Esophagus squamous epithelium (tissue), 5 donors: ENCODE results near the gene ZNF593. TPM values are rescaled to one million over a fixed set of nuclear protein-coding genes. Genes with fewer than 3 reads are reported as not detected.

Source experiments
- DNase-seq: peaks from one replicate; lab custom pipeline; 2025; lab: John Stamatoyannopoulos, UW
- H3K27ac ChIP-seq, 4 donors: fragments of 200-600 bp; sonication (generic); one replicate each; pipeline ENCODE4 v1.5.1; 2016 to 2019; ENCODE audit warnings: mild to moderate bottlenecking in 1 of 4
- H3K27me3 ChIP-seq, 4 donors: fragments of 200-600 bp; sonication (generic); 1 replicate in 3 of 4; 2 replicates in 1 of 4; pipeline versions ENCODE4 v1.5.1 to v1.6.0; 2017 to 2021; ENCODE audit warnings: antibody characterized with exemption in 1 of 4
- H3K36me3 ChIP-seq, 3 donors: fragments of 200-600 bp; sonication (generic); one replicate each; pipeline ENCODE4 v1.5.1; 2016 to 2019
- H3K4me1 ChIP-seq, 3 donors: fragments of 200-600 bp; sonication (generic); one replicate each; pipeline ENCODE4 v1.5.1; 2017 to 2019
- H3K4me3 ChIP-seq, 4 donors: fragments of 200-600 bp; sonication (generic); 1 replicate in 3 of 4; 2 replicates in 1 of 4; pipeline ENCODE4 v1.5.1; 2016 to 2019; ENCODE audit warnings: mild to moderate bottlenecking in 2 of 4, moderate library complexity in 1 of 4
- H3K9me3 ChIP-seq, 3 donors: fragments of 200-600 bp; sonication (generic); one replicate each; pipeline ENCODE4 v1.5.1; 2016 to 2019
- CTCF ChIP-seq, 6 experiments: fragments of 450-650 bp in 4 of 6; fragments of 200-600 bp in 2 of 6; sonication (generic) in 2 of 6; IDR thresholded peaks; one replicate each; pipeline ENCODE4 v1.5.1; 2016 to 2019; ENCODE audit warnings: antibody characterized with exemption in 6 of 6, mild to moderate bottlenecking in 4 of 6, moderate library complexity in 4 of 6
- POLR2A ChIP-seq, 4 donors: fragments of 450-650 bp; IDR thresholded peaks; one replicate each; pipeline ENCODE4 v1.6.1; 2017; ENCODE audit warnings: antibody characterized with exemption in 4 of 4, mild to moderate bottlenecking in 4 of 4, moderate library complexity in 3 of 4
- WGBS, 2 donors: methylation state at CpG; one replicate each; pipeline ENCODE4 v1.1.5; 2018; 5-methylcytosine and 5-hydroxymethylcytosine counted together
- intact Hi-C: fragments of 100-400 bp; cut with DNase I; formaldehyde crosslinking; loops from one replicate; pipeline ENCODE4 v1.15.0; 2022
- total RNA-seq, 4 donors: library from RNA; depleted of rRNA; stranded (reverse); fragments of >200 nt; gene quantifications; one replicate each; pipeline ENCODE4 v1.1.0, GENCODE V29; 2016
- donor health status: DM: yes; HTN: yes; CAD: no.

The ZNF593 gene
- total RNA-seq, 4 donors from 2014 or later: 19.2 to 45.6 (median 24.7) TPM

- peak overlapping the region in 3 of 4 donors; percentile 2 to 39 (median 30) for H3K4me3 ChIP-seq
- intact Hi-C loops: loop anchor here (5.0 kb wide), 1 partner anchor 124 kb away; no protein-coding TSS in a partner anchor
- DNase-seq: no peak
- peaks cover 0 to 60% (median 0%) of the 10 kb centered on the region in 4 donors for H3K27me3 ChIP-seq
- peaks cover 11 to 31% (median 11%) of the 10 kb centered on the region in 3 donors for H3K4me1 ChIP-seq
- 53% methylated on average over 5 to 6 of the region's 12 CpGs for WGBS, 2 donors
- H3K9me3 ChIP-seq: no peaks in the 10 kb centered on the region
- no peaks in the 10 kb centered on the region for H3K36me3 ChIP-seq
- peak overlapping the region in 3 of 4 donors; percentile 6 to 72 (median 69) for H3K27ac ChIP-seq
- TF ChIP-seq CTCF (IDR thresholded peaks at IDR 0.05): no peak
Observed at GRCh38 chr1:26156285-26157038, 13.2 kb upstream of the ZNF593 start.

- intact Hi-C loops: loop anchor here (5.0 kb wide), 1 partner anchor 126 kb away; no protein-coding TSS in a partner anchor
- Histone ChIP-seq H3K4me1 (peaks cover 18 to 44% (median 19%) of the 10 kb centered on the region in 3 donors), H3K4me3 (peak overlapping the region in 3 of 4 donors; percentile 52 to 75 (median 56)), H3K36me3 (no peaks in the 10 kb centered on the region), H3K9me3 (no peaks in the 10 kb centered on the region), H3K27ac (peak overlapping the region in 3 of 4 donors; percentile 49 to 68 (median 64)), H3K27me3 (peaks cover 0 to 76% (median 0%) of the 10 kb centered on the region in 4 donors)
- TF ChIP-seq POLR2A (IDR thresholded peaks at IDR 0.05) (no peak), CTCF (IDR thresholded peaks at IDR 0.05) (no peak)
- DNase-seq: no peak
- 47 to 48% methylated on average over 3 to 4 of the region's 5 CpGs for WGBS, 2 donors
Observed at GRCh38 chr1:26158271-26158907, 11.3 kb upstream of the ZNF593 start.

- WGBS, 2 donors: 24 to 48% methylated on average over 2 to 4 of the region's 6 CpGs
- no peak for DNase-seq
- peak within 1 kb of the TSS; percentile 0 to 75 (median 54) for H3K4me3 ChIP-seq
- peaks cover 21 to 51% (median 23%) of the 10 kb centered on the region in 3 donors for H3K4me1 ChIP-seq
- TF ChIP-seq POLR2A (IDR thresholded peaks at IDR 0.05): peak in 1 of 4 donors; percentile 21
- TF ChIP-seq CTCF (IDR thresholded peaks at IDR 0.05): no peak
- no peaks in the 10 kb centered on the region for H3K9me3 ChIP-seq
- H3K36me3 ChIP-seq: no peaks in the 10 kb centered on the region
- intact Hi-C loops: loop anchor here (5.0 kb wide), 1 partner anchor 127 kb away; no protein-coding TSS in a partner anchor
- peak within 1 kb of the TSS in 3 of 4 donors; percentile 49 to 68 (median 64) for H3K27ac ChIP-seq
- H3K27me3 ChIP-seq: peaks cover 0 to 81% (median 0%) of the 10 kb centered on the region in 4 donors
Observed at GRCh38 chr1:26158908-26159742, 10.6 kb upstream of the ZNF593 start, which contains the start of gene FAM110D. TSS of gene FAM110D (plus strand) at chr1:26159079. CDS start at chr1:26161292, 2,213 bp downstream.

GRCh38 chr1:26159743-26160039 is 10.0 kb upstream of the ZNF593 start:
- Histone ChIP-seq H3K4me1 (peaks cover 21 to 57% (median 29%) of the 10 kb centered on the region in 3 donors), H3K36me3 (no peaks in the 10 kb centered on the region), H3K27me3 (peaks cover 0 to 77% (median 0%) of the 10 kb centered on the region in 4 donors), H3K9me3 (no peaks in the 10 kb centered on the region), H3K27ac (peak overlapping the region in 3 of 4 donors; percentile 49 to 68 (median 64)), H3K4me3 (peak overlapping the region; percentile 0 to 75 (median 54))
- intact Hi-C loops: loop anchor here (5.0 to 10.0 kb wide), 2 partner anchors 127 to 155 kb away; partner anchors contain the start of gene CD52
- 63 to 76% methylated on average over 4 of the region's 4 CpGs for WGBS, 2 donors
- TF ChIP-seq POLR2A (IDR thresholded peaks at IDR 0.05) (no peak), CTCF (IDR thresholded peaks at IDR 0.05) (no peak)
- no peak for DNase-seq
